Brain microvascular endothelial cell (primary cell): ENCODE data around the gene MS4A8.

ENCODE experiments used
- DNase-seq: peaks from one replicate; pipeline ENCODE4 v3.0.0-alpha.2; 2020
- H3K27ac ChIP-seq: fragments of 250-450 bp; sonication (Bioruptor Pico); 2 replicates; pipeline ENCODE4 v1.5.1; 2020; ENCODE audit warnings: mild to moderate bottlenecking, moderate library complexity
- H3K27me3 ChIP-seq: fragments of 250-450 bp; sonication (Bioruptor Pico); replicated peaks from 2 replicates; pipeline ENCODE4 v1.5.1; 2020; ENCODE audit warnings: mild to moderate bottlenecking
- H3K36me3 ChIP-seq: fragments of 250-450 bp; sonication (Bioruptor Pico); replicated peaks from 2 replicates; pipeline ENCODE4 v1.5.1; 2020; ENCODE audit warnings: mild to moderate bottlenecking
- H3K4me3 ChIP-seq: 2 replicates; pipeline ENCODE4 v1.5.1; 2011; ENCODE audit warnings: low read depth, mild to moderate bottlenecking, control low read depth, low read length, moderate library complexity
- in situ Hi-C: cut with HindIII; loops from 2 replicates; pipeline ENCODE4 v1.10.0; 2017; ENCODE audit warnings: low sequenced_read_pairs, low pct_ligation_motif_present
- TF ChIP-seq, protein P1 (sequence below): IDR thresholded peaks from 2 replicates; pipeline ENCODE4 v1.5.1; 2011; ENCODE audit warnings: low read depth, mild to moderate bottlenecking, moderate library complexity, low read length, control low read depth, inconsistent platforms; ENCODE audit errors: missing control alignments

Gene MS4A8

DNA sequence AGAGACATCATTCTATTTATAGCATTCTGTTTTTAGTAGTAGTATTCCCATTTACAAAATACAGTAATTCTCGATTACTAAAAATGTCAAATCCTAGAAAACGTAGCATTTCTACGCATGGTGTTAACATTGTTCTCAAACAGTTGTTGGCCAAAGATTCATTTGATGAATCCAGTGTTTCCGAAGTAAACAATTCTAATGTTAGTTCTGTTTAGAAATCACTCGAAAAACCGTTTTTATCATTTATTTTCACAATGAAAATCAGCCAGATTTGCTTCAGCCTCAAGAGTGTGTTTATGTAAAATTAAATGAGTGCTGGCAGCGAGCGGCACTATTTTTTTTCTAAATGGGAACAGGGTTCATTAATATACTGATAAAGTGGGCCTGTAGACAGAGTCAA is 32.2 kb downstream of the MS4A8 start:
- TF ChIP-seq, protein P1, sequence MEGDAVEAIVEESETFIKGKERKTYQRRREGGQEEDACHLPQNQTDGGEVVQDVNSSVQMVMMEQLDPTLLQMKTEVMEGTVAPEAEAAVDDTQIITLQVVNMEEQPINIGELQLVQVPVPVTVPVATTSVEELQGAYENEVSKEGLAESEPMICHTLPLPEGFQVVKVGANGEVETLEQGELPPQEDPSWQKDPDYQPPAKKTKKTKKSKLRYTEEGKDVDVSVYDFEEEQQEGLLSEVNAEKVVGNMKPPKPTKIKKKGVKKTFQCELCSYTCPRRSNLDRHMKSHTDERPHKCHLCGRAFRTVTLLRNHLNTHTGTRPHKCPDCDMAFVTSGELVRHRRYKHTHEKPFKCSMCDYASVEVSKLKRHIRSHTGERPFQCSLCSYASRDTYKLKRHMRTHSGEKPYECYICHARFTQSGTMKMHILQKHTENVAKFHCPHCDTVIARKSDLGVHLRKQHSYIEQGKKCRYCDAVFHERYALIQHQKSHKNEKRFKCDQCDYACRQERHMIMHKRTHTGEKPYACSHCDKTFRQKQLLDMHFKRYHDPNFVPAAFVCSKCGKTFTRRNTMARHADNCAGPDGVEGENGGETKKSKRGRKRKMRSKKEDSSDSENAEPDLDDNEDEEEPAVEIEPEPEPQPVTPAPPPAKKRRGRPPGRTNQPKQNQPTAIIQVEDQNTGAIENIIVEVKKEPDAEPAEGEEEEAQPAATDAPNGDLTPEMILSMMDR, result no peak
- Histone ChIP-seq H3K36me3 (no peaks in the 10 kb centered on the region), H3K4me3 (no peak overlapping the region), H3K27me3 (peaks cover 2% of the 10 kb centered on the region), H3K27ac (no peak overlapping the region)
- no peak for DNase-seq
- in situ Hi-C loops, result no loop called here

DNA sequence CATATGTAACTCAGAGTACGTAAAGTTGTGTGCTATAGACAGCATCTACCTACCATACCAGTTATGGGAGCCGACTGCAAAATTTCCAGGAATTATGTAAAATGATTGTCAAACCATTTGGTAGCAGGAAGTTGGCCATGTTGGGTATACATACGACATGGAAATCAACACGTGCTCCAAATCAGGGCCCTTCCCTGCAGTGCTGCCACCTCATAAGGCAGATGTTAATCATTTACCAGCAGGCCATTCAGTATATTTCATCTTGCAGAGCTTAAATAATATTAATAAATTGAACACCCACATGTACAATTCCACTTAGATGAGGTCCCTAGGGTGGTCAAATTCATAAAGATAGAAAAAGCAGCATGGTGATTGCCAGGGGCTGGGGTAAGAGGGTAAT is 34.9 kb downstream of the MS4A8 start:
- Histone ChIP-seq H3K4me3 (no peak overlapping the region), H3K36me3 (no peaks in the 10 kb centered on the region), H3K27ac (no peak overlapping the region), H3K27me3 (peaks cover 2% of the 10 kb centered on the region)
- no peak for DNase-seq
- TF ChIP-seq, protein P1, result no peak
- in situ Hi-C loops, result no loop called here

DNA sequence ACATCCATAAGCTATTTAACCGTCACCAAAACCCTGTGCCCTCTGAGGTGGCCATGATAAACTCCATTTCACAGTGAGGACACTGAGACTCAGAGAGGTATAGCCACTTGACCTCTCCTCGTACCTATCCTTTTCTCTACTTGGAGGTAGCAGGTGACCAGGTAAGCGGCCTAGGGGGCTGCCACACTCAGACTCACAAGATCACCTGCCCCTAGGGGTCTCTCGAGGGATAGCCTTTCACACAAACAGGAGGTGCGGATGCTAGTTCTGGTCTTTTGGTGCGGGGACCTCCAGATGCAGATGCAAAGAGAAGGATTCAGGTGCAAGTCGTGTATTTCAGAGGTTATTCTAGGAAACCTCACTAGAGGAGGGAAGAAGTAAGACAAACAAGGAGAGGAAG is 39.7 kb downstream of the MS4A8 start:
- TF ChIP-seq, protein P1, result peak; percentile 7
- in situ Hi-C loops, result no loop called here

DNA sequence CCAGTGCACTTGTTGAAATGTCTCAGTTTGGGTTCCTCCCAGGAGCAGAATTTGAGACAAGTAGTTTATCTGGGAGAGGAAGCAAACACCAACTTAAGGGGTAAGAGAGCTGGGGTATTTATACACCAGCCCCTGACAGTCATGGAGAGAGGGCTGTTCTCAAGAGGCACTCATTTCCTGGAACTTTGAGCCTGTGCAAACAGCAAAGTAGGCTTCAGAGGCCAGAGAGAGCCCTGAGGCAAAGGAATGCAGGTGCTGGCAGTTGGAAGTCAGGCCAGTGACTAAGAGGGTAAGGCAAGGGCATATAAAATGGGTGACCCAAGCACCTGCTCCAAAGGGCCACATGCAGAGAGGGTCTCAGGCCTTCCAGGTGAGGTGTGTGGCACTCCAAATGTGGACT is 41.2 kb downstream of the MS4A8 start:
- Histone ChIP-seq H3K27ac (no peak overlapping the region), H3K4me3 (no peak overlapping the region), H3K27me3 (no peaks in the 10 kb centered on the region), H3K36me3 (no peaks in the 10 kb centered on the region)
- TF ChIP-seq, protein P1, result no peak
- in situ Hi-C loops, result no loop called here
- no peak for DNase-seq

More for the DNA sequence above, 39.7 kb downstream of the MS4A8 start:
- H3K4me3 ChIP-seq, result no peak overlapping the region
- no peak for DNase-seq
- H3K27ac ChIP-seq, result no peak overlapping the region
- H3K36me3 ChIP-seq, result no peaks in the 10 kb centered on the region
- H3K27me3 ChIP-seq, result no peaks in the 10 kb centered on the region

DNA sequence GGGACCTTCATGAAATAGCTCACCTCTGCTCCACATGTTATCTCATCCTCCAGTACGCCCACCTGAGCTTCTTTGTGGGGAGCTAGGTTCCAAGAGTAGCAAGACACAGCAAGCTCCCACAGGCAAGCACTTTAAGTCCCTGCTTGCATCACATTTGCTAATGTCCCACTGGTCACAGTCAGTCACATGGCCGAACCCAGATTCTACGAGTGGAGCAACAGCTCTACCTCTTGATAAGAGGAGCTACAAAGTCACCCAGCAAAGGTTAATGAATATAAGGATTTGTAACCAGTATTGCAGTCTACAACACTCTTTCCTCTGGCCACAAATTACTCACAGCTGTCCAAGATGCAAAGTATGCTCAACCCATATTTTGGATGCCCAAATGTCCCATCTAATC is 42.0 kb downstream of the MS4A8 start:
- DNase-seq, result no peak
- H3K27me3 ChIP-seq, result no peaks in the 10 kb centered on the region
- no peaks in the 10 kb centered on the region for H3K36me3 ChIP-seq
- no peak overlapping the region for H3K4me3 ChIP-seq
- TF ChIP-seq, protein P1, result no peak
- H3K27ac ChIP-seq, result no peak overlapping the region
- in situ Hi-C loops, result no loop called here

DNA sequence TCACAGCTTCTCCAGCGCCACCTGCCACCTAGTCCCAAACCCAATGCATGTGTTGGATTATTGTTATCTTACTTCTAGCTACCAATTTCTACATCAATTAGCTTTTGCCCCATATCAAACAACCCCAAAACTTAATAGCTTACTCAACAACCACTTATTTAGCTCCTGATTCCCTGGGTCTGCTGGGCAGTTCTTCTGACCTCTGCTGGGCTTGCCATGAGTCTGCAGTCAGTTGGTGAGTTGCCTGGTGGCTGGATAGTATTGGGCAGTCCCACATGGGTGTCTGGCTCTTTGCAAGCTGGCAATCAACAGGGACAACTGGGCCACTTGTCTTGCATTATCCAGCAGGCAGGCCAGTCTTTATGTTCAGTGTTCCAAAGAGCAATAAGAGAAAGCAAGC is 43.6 kb downstream of the MS4A8 start:
- in situ Hi-C loops, result no loop called here
- Histone ChIP-seq H3K27ac (no peak overlapping the region), H3K36me3 (no peaks in the 10 kb centered on the region), H3K4me3 (no peak overlapping the region), H3K27me3 (no peaks in the 10 kb centered on the region)
- DNase-seq, result no peak
- TF ChIP-seq, protein P1, result no peak
